ENCODE data around the gene PLD5.
"Not testable (repeated sequence)": the region's sequence is repeated elsewhere in the genome, so short reads cannot be mapped to it uniquely, and the experiment has no call there.

The PLD5 gene

DNA sequence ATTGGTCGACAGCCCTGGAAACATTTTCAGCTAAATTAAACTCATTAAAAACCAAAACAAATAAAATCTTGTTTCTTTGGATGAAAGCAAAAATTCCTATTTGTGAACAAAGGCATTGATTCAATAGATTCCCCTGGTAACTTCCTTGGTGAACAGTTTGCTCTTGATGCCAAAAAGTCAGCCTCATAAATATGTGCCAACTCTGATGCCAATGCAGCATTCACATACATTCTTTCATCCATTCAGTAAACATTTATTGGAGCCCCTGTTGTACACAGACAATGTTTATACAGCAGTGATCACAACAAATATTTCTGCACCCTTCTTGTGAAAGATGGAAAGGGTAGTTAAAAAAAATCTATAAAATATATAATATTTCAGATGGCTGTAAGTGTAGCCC, 107.8 kb downstream of the PLD5 start:
- DNase-seq, result no peak

DNA sequence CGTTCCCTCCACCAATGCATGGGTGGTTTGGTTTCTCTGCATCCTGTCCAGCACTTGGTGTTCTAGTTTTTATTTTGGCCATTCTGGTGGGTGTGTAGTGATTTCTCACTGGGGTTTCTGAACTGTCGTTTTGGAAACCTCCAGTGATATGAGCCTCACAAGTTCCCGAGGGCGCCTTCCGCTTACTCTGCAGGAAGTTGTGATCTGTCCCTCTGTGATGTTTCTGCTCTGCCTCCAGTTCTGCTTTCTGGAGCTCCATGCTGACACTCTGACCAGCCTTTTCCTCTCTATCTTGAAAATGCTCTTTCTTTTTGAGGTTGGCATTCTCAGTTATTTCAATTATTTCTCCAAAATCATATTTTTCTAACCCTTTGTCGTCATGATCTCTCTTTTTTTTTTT, 111.6 kb downstream of the PLD5 start:
- DNase-seq, result no peak

DNA sequence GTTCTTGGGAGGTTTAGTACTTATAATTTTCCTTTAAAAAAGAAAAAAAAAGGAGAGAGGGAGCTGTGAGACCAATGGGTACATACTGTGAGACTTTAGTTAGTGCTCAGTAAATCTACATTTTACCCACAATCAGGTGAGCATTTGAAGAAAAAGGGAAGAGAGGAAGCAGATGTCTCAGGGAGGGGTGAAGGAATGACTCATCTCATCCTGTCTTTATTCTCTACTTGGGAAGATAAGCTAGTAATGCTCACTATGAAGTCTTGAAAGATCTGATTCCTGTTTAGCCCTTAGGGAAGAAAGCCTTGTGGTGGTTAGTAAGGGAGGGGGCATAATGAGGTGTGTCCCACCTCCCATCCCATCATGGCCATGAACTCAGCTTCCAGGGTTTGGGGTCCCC, 112.6 kb downstream of the PLD5 start:
- no peak for DNase-seq

DNA sequence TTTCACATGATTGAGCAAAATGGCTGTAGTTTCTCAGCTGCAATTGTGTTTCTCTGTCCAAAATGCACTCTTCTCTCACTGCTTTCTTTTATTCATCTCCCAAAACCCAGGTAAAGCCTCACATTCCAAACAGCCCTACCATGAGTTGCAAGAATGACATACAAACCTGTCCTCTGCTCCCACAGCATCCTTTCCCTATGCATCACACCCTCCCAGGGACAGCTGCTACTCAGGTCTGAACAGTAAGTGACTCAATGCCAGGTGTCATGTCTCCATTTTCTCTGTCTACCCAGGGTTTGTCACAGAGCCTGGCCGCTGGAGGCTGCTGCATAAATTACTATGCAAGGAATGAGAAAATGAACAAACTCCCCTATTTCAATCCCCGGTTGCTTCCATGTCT, 118.5 kb downstream of the PLD5 start:
- no peak for DNase-seq

DNA sequence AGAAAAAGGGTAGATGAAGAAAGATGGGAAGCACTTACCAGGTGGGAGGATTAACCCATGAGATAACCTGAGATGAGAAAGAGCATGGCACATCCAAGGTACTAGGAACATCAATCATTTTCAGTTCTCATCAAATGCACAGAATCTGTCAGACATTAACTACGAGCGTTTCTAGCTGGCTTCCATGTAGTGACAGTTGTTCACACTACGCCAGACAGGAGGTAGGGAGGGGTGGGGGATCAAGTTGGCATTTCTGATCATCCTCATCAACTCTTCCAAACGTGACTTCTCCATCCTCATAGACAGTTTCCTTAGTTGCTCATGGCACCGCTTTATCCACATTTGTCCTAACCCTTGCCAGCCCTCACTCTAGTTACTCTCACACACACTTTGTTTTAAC, 120.2 kb downstream of the PLD5 start:
- no peak for DNase-seq

DNA sequence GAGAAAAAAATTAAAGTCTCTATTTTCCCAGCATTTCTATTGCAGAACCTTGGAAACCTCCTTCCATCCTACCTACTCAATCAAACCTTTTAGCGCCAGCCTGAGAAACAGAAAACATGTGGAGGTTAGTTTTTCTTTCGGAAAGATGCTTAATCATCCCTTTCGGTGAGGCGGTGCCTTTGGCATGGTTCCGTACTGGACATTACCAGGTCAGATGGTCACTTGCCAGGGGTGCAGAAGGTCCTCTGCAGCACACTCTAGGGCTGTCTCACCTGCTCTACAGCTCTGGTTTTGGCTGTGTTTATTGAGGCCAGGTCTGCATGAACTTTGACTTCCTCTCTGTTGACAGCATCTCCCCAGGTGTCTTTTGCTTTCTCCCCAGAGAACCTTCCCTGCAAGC, 121.5 kb downstream of the PLD5 start:
- no peak for DNase-seq

DNA sequence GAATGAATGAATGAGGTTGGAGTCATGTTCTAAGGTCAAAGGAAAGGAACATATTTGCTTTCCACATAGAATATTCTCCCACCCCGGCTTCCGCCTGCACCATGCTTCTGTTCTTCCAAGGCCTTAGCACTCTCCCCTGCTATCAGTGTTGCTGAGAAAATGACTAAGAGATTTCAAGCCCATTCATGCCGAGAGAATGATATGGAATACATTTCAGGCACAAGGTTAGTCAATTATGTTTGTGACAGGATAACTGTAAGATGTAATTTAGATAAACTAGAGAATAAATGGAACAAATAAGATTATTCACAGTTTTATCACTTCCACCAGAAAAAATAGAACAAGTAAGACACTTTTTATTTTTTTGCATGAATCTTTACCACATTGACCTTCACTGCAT, 122.6 kb downstream of the PLD5 start:
- no peak for DNase-seq

DNA sequence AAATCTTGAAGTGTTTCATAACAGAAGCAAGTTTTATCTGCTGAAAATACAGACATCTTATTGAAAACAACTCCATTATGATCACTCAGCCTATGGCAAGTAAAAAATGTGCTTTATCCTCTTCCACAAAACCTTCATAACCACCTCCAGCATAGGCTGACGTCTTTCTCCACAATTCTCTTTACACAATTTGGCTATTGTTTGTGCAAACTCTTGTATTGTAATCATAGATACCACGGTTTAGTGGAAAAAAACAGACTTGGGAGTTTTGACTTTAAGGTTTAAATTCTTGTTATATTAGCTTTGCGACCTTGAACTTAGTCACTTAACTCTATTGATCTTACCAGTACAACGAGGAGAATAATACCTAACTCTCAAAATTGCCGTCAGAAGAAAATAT, 126.1 kb downstream of the PLD5 start:
- DNase-seq, result no peak

DNA sequence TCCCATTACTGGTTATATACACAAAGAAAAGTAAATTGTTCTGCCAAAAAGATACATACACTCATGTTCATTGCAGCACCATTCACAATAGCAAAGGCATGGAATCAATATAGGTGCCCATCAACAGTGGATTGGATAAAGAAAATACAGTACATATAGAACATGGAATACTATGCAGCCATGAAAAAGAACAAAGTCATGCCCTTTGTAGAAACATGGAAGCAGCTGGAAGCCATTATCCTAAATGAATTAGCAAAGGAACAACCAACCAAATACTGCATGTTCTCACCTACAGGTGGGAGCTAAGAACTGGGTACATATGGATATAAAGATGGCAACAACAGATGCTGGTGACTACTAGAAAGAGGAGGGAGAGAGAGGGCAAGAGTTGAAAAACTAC, 132.6 kb downstream of the PLD5 start:
- no peak for DNase-seq

DNA sequence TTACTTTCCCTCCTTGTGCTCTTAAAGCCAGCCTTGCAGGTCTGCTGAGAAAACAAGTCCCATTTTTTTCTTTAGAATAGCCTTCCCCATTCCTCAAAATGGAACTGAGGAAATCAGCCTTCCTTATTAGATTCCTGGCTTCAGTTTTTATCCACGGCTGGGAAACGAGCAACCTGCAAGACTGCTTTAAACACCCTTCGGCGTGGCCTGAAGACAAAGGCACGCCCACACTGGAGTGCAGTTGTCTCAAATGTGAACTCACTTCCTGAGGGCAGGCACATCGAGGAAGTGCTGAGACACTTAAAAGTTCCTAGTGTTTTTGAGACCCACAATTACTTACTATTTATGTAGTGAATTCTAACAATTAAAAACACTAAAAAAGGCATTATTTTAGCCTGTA, 148.4 kb downstream of the PLD5 start:
- DNase-seq, result not testable (repeated sequence)

DNA sequence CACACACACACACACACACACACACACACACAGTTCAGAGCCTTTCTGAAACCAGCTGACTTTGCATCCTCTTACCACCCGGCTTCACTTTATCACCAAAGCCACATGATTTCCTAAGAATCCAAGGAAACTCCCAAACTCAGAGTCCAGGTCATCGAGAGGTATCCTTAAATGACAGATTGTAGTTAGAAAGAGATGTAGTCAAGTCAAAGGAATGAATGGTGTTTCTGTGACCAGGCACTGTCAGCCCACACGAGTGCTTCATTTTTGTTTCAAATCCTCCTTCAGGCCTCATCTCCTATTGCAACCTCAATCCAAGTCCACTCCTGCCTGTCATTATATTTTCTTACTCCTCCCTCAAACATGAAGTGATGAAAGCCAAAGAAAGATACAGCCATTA, 174.1 kb downstream of the PLD5 start:
- not testable (repeated sequence) for DNase-seq

DNA sequence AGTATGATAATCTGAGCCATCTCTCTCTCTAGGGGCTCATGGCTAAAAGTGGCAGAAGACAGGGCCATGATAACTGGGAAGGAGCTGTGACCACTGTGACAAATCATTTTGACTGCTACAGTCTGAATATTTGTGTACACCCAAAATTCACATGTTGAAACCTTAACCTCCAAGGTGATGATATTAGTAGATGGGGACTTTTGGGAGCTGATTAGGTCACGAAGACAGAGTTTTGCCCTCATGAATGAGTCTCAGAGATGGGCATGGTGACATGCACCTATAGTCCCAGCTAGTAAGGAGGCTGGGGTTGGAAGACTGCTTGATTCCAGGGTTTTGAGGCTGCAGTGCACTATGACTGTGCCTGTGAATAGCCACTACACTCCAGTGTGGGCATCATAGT, 174.9 kb downstream of the PLD5 start:
- DNase-seq, result no peak

DNA sequence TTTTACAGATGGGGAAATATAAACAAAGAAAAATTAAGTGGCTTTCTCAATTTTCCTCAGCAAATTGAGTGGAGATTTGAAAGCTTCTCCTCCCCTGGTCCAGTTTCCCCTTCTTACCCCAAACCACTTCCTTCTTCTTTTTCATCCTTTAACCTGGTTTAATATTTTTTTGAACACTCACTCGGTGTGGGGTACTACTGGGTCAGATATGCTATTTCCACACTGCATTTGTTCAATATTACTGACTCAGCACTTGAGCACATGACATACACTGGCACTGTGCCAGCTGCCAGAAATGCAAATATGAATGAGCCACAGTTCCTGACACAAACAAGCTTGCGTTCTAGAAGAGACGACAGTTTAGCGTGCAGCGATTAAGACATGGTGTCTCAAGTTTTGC, 193.6 kb downstream of the PLD5 start:
- DNase-seq, result not testable (repeated sequence)

DNA sequence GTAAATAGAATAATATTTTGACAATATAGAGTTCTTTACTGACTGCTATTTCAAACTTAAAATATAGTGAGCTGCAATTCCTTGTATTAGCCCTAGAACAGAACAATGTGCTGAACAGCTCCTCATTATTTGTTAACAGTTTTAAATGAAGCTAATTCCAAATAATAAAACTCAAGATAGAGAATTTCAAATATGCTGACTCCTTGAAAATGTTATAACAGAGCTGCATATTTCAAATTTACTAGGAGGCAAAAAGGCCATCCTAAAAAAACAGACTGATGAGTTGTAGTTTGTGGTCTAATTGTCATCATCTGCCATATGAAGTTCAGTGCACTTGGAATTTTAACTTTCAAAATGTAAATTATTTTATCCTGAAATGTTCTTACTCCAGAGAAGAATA, 197.1 kb downstream of the PLD5 start:
- not testable (repeated sequence) for DNase-seq

DNA sequence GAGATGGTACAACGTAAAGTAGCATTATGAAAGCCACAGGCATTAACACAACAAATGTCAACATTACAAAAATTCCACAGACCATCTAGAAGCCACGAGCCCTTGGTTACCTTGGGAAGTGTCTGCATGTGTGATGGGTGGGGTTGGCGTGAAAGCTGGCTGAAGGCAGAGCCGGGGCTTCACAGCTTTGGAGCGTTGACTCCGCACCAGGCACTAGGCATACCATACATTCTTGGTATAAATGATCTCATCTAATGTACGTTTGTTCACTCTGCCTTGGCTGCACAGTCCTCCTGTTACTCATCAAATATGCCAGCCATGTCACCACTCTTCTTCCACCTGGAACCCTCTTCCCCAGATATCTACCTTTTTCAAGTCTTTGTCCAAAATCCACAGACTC, 202.5 kb downstream of the PLD5 start:
- not testable (repeated sequence) for DNase-seq

DNA sequence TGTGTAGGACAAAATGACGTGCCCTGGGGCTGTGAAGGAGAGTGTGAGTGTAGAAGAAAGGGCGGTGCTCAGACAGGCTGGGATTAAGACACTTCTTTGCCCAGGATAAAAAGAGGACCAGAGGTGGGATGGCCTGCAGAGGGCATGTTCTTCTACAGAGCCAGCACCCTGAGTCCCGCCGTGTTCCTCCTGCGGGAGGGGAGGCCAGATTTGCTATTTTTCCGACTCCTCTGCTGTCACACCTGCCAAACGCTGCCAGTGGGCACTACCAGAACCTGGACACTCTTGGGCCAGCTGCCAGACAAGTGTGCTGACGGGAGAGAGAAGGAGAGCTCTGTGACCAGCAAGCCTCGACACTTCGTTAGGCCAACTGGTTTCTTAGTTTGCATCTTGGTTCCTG, 206.4 kb downstream of the PLD5 start:
- no peak for DNase-seq

DNA sequence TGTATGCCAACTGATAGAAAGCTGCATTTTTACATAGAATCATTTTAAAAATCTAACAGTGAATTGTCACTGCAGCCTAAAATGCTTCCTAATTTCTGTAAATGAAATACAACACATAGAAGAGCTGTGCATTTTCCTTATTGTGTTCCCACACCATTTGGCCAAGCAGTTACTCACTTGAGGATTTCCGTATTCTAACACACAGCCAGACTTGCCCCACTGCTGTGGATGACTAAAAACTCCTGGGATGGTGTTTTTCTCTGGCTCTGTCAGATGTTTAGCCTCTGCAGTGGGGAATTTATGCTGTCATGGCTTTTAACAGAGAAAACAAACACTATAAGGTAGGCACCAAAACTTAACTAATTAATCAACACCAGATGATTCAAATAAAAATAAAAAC, 209.6 kb downstream of the PLD5 start:
- DNase-seq, result not testable (repeated sequence)

DNA sequence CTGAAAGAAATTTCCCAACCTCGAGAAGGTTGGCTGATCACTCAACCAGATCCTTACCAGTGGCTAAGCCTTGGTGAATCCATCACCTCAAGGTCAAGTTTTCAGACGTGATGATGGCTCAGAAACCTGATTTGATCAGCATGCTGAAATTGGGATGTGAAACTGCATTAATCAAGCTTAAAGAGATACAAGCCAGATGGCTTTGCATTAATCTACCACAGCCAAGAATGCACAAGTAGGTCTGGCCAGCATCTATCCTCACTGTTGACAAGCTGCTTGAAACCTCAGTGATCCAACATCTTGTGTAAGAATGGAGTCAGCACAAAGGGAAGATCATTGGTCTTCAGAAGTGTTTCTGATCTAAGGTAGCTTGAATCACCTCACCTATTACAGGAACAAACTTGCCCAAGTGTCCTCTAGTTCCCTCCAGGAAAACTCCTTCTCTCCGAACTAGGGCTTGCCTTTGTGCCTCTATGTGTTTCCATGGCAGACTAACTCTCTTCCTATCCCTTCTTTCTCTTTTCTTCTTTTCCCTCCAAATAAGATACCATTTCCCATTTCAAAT, 210.3 kb downstream of the PLD5 start:
- not testable (repeated sequence) for DNase-seq

DNA sequence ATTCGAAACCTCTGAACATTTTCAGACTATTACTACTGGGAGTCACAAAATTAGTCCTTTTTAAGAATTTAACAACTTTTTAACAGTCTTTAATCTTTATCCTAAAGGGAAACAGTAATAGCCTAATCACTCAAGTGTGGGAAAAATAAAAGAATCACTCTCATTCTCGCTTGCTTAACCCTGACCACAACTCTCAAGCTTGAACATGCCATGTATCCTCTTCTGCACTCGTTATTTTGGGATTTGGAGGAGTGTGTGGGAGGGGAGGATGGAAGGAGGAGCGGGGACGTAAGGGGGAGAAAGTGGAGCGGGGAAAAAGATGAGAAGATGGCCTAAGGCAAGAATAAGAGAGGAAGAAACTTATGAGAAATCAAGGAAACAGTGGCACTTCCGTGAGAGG, 215.8 kb downstream of the PLD5 start:
- not testable (repeated sequence) for DNase-seq

DNA sequence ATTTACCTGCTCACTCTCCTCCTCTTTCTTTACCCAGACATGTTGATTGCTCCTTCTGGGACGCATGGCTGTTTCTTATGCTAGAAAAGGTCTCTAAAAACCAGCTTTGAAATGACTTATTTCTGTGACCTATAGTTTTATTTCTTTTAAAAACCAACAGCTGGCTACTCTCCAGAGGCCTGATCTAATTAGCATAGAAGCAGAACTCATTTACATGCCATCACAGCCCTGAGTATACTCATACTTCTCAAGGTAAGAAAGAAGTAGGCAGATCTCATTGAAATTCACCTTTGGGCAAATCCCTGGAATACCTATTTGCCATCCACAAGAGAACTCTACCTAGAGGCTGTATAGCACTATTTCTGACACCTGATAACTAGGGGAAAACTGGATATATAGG, 230.7 kb downstream of the PLD5 start:
- DNase-seq, result not testable (repeated sequence)

DNA sequence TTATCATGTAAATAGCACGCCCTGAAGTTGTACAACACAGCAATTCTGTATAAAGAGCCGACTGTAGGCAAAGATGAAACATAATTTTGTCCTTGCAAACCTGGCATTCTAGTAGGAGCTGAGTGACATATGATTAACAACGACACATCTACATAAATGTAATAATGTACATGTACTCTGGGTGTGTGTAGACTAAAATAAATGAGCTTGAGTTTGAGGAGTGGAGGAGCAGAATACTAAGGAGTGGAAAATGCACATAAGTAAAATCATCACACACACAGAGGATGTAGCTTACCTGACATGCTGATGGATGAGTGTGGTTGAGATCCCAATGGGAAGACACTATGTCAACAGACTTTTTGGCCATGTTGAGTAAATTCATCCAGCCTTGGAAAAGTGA, 236.4 kb downstream of the PLD5 start:
- not testable (repeated sequence) for DNase-seq

DNA sequence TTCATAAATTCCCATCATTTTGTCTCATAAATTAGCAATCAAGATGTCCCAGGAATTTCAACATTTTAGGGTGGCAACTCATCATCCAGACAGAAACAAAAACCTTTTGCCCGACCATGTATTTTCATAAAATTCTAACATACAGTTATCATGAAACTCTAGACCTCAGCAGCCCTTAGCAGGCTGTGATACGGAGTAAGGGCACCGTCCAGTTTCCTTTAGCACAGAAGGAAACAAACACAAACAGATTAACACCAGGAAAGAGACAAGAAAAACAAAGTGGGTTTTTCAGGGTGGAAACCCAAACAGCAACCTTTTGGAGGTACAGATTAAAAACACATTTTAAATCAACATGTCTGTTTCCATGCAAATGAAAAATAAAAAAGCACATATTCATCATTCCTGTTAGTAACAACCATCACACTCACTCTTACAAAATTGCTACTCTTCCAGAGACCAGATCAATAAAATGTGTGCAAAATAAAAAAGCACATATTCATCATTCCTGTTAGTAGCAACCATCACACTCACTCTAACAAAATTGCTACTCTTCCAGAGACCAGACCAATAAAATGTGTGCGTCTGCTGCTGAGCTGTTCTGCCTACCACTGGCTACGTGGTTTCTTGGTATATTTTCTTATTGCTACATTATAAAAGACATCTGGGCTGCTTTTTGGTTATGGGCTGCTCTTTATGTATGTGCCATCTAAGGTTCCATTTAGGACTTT, 241.6 kb downstream of the PLD5 start:
- not testable (repeated sequence) for DNase-seq

DNA sequence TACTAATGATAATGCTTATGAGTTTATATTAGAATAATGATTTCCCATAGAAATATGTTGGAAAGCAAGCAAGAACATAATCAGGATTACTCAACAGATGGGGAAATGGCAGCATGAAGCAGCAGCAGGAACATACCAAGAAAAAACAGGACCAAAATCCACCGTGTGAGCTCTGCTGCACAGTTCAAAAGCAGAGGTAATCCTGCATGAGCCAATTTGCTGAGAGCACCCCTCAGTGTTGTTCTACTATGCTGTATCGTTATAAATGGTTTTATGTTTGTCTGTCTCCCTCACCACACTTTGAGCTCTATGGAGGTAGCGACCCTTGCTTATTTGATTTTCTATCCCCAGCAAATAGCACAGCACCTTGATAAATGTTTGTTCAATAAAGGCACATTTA, 246.1 kb downstream of the PLD5 start:
- not testable (repeated sequence) for DNase-seq

DNA sequence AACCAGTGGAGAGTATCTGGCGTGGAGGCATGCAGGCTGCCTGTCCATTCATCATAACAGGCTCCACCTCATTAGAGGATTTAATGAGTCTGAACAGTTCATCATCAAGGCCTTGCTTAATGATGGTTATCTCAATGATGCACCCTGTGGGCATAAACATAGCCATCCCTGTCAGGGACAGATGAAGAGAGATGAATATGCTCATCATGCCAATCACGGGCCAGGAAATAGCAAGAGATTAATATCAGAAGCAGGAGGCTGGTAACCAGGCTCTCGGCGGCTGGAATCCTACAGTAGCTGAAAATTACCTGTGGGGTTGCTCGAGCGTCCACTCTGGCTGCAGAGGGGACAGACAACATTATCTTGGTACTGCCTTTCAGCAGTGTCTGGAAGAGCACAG, 247.7 kb downstream of the PLD5 start:
- not testable (repeated sequence) for DNase-seq

DNA sequence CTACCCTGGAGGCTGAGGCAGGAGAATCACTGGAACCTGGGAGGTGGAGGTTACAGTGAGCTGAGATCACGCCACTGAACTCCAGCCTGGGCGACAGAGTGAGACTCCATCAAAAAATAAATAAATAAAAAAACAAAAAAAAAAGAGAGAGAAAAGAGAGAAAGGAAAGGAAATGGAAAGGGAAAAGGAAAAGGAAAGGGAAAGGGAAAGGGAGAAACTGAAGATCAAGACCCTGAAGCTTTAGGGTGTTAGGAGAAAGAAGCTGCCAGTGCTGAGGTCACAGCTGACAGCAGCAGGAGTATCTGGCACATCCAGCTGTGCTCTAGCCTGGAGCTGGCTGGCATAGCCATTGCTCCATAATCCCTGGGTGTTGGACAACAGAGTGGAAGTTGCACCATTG, 257.5 kb downstream of the PLD5 start:
- DNase-seq, result not testable (repeated sequence)

Data from GDM1 (cell line).